Epidermal melanocyte (primary cell): ENCODE results near the gene GYS2.

Source experiments
- DNase-seq: peaks from one replicate; pipeline ENCODE4 v3.0.0; 2011; ENCODE audit warnings: low spot score; ENCODE audit not compliant: insufficient read length

Gene GYS2

DNA sequence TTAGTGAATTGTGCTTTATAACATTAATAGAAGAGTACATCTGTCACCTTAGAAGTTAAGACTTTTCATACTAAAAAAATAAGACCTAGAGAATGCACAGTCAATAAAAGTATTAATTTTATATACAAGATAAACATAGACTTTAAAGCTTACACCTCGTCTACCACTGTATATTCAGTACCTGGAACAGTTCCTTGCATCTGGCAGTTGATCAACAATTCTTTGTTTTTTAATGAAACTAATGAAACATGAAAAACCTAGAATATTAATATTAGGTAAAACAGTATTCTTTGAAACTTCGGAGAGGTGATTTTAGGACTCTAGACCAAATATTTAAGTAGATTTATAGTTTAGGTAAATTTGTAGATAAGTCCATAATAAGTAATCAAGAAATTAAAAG is 98.8 kb downstream of the GYS2 start:
- DNase-seq: no peak

DNA sequence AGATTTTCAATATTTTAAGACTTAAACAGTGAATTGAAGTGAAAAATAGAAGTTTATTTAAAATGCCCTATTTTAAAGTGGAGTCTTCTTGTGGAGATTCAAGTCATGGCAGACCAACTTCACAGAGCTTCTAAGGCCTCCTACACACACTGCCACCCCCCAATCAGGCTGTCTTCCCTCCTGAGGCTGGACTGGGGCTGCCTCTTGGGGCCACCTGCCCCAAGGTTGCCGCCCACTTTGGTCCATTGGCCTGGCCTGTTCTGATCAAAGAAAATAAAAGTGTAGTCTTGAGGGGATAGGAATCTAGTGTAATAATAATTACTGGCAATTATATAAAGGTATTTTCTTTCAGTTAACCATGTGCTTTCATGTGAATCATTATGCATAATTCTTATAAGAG is 101.8 kb downstream of the GYS2 start:
- DNase-seq: no peak

DNA sequence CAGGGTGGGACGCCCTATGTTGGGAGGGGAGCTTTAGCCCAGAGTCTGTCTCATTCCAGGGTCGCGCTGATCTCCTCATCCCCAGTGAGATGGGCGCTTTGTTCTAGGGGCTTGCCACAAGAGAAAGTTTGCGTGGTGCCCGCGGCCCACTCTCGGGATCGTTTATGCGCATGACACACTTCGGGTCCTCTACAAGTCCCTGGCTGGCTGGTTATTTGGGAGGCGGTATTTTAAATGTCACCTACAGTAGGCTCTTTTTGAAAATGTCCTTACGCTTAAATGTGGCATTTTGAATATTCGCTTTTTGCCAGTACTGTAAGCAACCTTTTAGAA is 102.5 kb downstream of the GYS2 start:
- DNase-seq: no peak

DNA sequence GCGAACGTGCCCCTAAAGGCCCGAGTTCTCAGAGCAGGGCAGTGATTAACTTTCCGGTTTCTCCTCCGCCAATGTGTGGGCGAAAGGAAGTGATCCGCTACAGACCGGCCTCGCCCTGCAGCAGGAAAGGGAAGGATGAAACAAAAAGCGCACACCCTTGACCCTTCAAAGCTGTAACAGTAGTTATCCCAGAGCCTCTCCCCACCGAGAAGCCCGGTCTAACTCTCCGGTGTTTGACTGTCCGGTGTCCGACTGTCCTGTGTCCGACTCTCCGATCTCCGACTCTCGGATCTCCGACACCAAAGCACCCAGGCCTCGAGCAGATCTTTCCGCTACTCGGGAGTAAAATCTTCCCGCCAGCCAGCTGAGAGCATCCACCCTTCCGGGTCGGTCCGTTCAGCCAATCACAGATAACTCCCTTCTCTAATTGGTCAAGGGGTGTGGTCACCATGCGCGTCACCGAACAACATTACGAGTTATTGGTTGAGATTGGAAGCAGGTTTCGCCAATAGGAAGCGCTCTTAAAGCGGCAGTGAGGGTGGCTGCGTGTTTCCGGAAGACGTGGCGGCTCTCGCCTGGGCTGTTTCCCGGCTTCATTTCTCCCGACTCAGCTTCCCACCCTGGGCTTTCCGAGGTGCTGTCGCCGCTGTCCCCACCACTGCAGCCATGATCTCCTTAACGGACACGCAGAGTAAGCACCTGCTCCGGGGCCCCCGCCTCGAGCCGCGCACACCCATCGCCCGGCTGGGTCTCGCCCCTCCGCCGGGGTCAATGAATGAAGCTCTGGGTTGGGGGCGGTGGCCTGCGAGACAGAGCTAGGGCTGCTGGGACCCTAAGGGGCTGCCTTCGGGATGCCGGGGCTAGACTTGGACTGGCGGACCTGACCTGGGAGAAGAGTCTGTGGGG is 103.1 kb downstream of the GYS2 start, which contains the start of the genes GOLT1B and RECQL:
Gene GOLT1B (plus strand): TSS at position 532 of the 906 bp plus-strand sequence. CDS start 135 bp downstream, at position 667.
Gene RECQL (minus strand): TSS at position 378 of the 906 bp plus-strand sequence. CDS start 2,065 bp downstream, outside the sequence.
- DNase-seq: peak; percentile 94

DNA sequence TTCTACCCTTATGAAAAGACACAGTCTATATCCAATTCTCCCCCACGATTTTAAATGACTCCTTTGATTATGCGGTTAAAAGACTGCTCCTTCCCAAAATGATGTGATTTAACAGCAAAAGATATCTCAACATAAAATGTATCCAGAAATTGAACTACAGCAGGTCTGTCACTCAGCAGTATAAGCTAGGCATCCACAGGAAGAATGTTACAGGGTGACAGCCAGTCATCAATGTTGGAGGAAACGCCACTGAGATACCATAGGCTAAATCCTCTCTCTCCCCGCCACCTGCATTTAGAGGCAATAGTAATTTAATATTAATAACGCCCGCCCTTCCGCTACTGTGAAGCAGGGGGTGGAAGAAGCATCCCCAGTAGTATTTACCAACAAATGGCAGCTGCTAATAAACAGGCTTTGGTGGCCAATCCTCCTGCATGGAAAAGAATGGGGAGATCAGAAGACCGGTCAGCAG is 103.8 kb downstream of the GYS2 start:
- DNase-seq: no peak

DNA sequence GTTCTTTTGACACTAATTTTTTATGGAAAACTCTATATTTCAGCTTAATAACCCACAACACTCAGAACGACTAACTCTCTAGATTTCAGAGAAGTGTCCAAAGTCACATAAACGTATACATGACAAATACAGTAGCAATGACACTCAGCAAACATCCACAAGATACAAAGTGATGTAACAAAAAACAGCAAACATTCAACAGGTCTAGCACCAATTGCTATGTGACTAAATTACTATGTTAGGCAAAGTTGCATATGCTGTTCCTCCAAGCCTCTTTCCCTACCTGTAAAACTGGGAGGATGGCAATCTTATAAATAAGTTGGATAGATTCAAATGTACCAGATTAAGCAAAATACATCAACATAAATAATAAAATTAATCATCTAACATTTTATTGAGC is 104.9 kb downstream of the GYS2 start:
- no peak for DNase-seq
